H9 (cell line): ENCODE results near the gene LRRC17. TPM values are rescaled to one million over a fixed set of nuclear protein-coding genes. Genes with fewer than 3 reads are reported as not detected.

Source experiments
- DNase-seq: peaks from one replicate; pipeline ENCODE4 v3.0.0-alpha.2; 2017
- H2AFZ ChIP-seq: one replicate; pipeline ENCODE4 v1.6.1; 2013; ENCODE audit warnings: mild to moderate bottlenecking, low read length, control low read depth, moderate library complexity
- H2AK5ac ChIP-seq: 2 replicates; pipeline ENCODE4 v1.6.1; 2013; ENCODE audit warnings: low read length, control low read depth, mixed read lengths; ENCODE audit not compliant: insufficient read length
- H2BK120ac ChIP-seq: one replicate; pipeline ENCODE4 v1.6.1; 2013; ENCODE audit warnings: low read depth, mild to moderate bottlenecking, low read length, control low read depth, inconsistent platforms; ENCODE audit not compliant: poor library complexity, severe bottlenecking
- H2BK12ac ChIP-seq: 2 replicates; pipeline ENCODE4 v1.6.1; 2013; ENCODE audit warnings: low read length, control low read depth, mixed read lengths, low read depth; ENCODE audit not compliant: insufficient read length
- H2BK15ac ChIP-seq: 2 replicates; pipeline ENCODE4 v1.6.1; 2013; ENCODE audit warnings: low read depth, low read length, control low read depth
- H2BK20ac ChIP-seq: one replicate; pipeline ENCODE4 v1.6.1; 2013; ENCODE audit warnings: low read depth, mild to moderate bottlenecking, low read length, control low read depth, inconsistent platforms; ENCODE audit not compliant: poor library complexity, severe bottlenecking
- H2BK5ac ChIP-seq: 2 replicates; pipeline ENCODE4 v1.6.1; 2013; ENCODE audit warnings: low read length, control low read depth, mixed read lengths; ENCODE audit not compliant: insufficient read length
- H3K14ac ChIP-seq: 2 replicates; pipeline ENCODE4 v1.6.1; 2013; ENCODE audit warnings: low read length, control low read depth; ENCODE audit not compliant: insufficient read depth
- H3K18ac ChIP-seq: 2 replicates; pipeline ENCODE4 v1.6.1; 2013; ENCODE audit warnings: low read depth, mild to moderate bottlenecking, mixed read lengths, low read length, control low read depth; ENCODE audit not compliant: insufficient read length
- H3K23ac ChIP-seq: 2 replicates; pipeline ENCODE4 v1.6.1; 2013; ENCODE audit warnings: low read length, control low read depth, mixed read lengths, low read depth; ENCODE audit not compliant: insufficient read length
- H3K23me2 ChIP-seq: 2 replicates; pipeline ENCODE4 v1.6.1; 2013; ENCODE audit warnings: low read depth, mild to moderate bottlenecking, mixed read lengths, low read length, control low read depth; ENCODE audit not compliant: insufficient read length, poor library complexity, severe bottlenecking
- H3K27ac ChIP-seq: 2 replicates; pipeline ENCODE4 v1.5.1; 2013; ENCODE audit warnings: low read length, control low read depth, mixed read lengths, low read depth; ENCODE audit not compliant: insufficient read length
- H3K27me3 ChIP-seq: 2 replicates; pipeline ENCODE4 v1.6.1; 2013; ENCODE audit warnings: low read length, control low read depth, inconsistent platforms; ENCODE audit not compliant: insufficient read depth
- H3K4ac ChIP-seq: 2 replicates; pipeline ENCODE4 v1.6.1; 2013; ENCODE audit warnings: low read depth, mild to moderate bottlenecking, control low read depth, inconsistent platforms, low read length, moderate library complexity
- H3K4me1 ChIP-seq: 2 replicates; pipeline ENCODE4 v1.6.1; 2013; ENCODE audit warnings: low read length, control low read depth, inconsistent platforms; ENCODE audit not compliant: insufficient read depth
- H3K4me2 ChIP-seq: 2 replicates; pipeline ENCODE4 v1.6.1; 2013; ENCODE audit warnings: low read length, control low read depth, mixed read lengths; ENCODE audit not compliant: insufficient read length, insufficient read depth
- H3K56ac ChIP-seq: 2 replicates; pipeline ENCODE4 v1.6.1; 2013; ENCODE audit warnings: low read depth, mild to moderate bottlenecking, mixed read lengths, low read length, control low read depth; ENCODE audit not compliant: insufficient read length
- H3K79me1 ChIP-seq: 2 replicates; pipeline ENCODE4 v1.6.1; 2013; ENCODE audit warnings: low read depth, mild to moderate bottlenecking, moderate library complexity, low read length, control low read depth, inconsistent platforms; ENCODE audit not compliant: insufficient read depth, poor library complexity, severe bottlenecking
- H3K79me2 ChIP-seq: 2 replicates; pipeline ENCODE4 v1.6.1; 2013; ENCODE audit warnings: low read length, control low read depth, inconsistent platforms; ENCODE audit not compliant: insufficient read depth
- H3K9ac ChIP-seq: 2 replicates; pipeline ENCODE4 v1.6.1; 2013; ENCODE audit warnings: low read length, control low read depth, mixed read lengths; ENCODE audit not compliant: insufficient read length; ENCODE audit errors: extremely low read depth
- H3K9me3 ChIP-seq: one replicate; pipeline ENCODE4 v1.6.1; 2013; ENCODE audit warnings: low read depth, low read length, inconsistent platforms; ENCODE audit not compliant: control insufficient read depth
- H3T11ph ChIP-seq: one replicate; pipeline ENCODE4 v1.6.1; 2013; ENCODE audit warnings: mild to moderate bottlenecking, low read length, control low read depth, inconsistent platforms
- H4K20me1 ChIP-seq: one replicate; pipeline ENCODE4 v1.6.1; 2013; ENCODE audit not compliant: control insufficient read depth, insufficient read length, insufficient read depth
- H4K5ac ChIP-seq: 2 replicates; pipeline ENCODE4 v1.6.1; 2013; ENCODE audit warnings: low read depth, mild to moderate bottlenecking, mixed read lengths, low read length, control low read depth; ENCODE audit not compliant: insufficient read length
- H4K8ac ChIP-seq: replicated peaks from 2 replicates; pipeline ENCODE4 v1.6.1; 2013; ENCODE audit warnings: low read length, control low read depth, mixed read lengths, low read depth; ENCODE audit not compliant: insufficient read length
- H4K91ac ChIP-seq: 2 replicates; pipeline ENCODE4 v1.6.1; 2013; ENCODE audit warnings: low read depth, mild to moderate bottlenecking, moderate library complexity, mixed read lengths, low read length, control low read depth; ENCODE audit not compliant: insufficient read length
- H3K27ac Mint-ChIP-seq, 3 experiments: 2 replicates in 2 of 3; 3 replicates in 1 of 3; pipeline ENCODE4 v1.8.0; 2020 to 2021; ENCODE audit warnings: mixed read lengths in 3 of 3, mild to moderate bottlenecking in 1 of 3, moderate library complexity in 1 of 3
- H3K27me3 Mint-ChIP-seq: 2 replicates; pipeline ENCODE4 v1.8.0; 2021; ENCODE audit warnings: low read depth, mild to moderate bottlenecking, moderate library complexity, mixed read lengths
- H3K36me3 Mint-ChIP-seq, 3 experiments: 2 replicates in 2 of 3; 3 replicates in 1 of 3; pipeline ENCODE4 v1.8.0; 2020 to 2021; ENCODE audit warnings: low read depth in 3 of 3, mixed read lengths in 3 of 3; ENCODE audit not compliant: insufficient read depth in 1 of 3
- H3K4me1 Mint-ChIP-seq, 2 experiments: 2 replicates each; pipeline ENCODE4 v1.8.0; 2020; ENCODE audit warnings: mixed read lengths in 2 of 2
- H3K4me3 Mint-ChIP-seq, 2 experiments: 2 replicates in 1 of 2; 3 replicates in 1 of 2; pipeline ENCODE4 v1.8.0; 2020 to 2021; ENCODE audit warnings: mild to moderate bottlenecking in 2 of 2, mixed read lengths in 2 of 2, moderate library complexity in 1 of 2
- H3K9me3 Mint-ChIP-seq, 2 experiments: 2 replicates in 1 of 2; 3 replicates in 1 of 2; pipeline ENCODE4 v1.8.0; 2020; ENCODE audit warnings: mild to moderate bottlenecking in 2 of 2, mixed read lengths in 2 of 2, moderate library complexity in 1 of 2
- WGBS: extraction: QIAGEN DNeasy Blood & Tissue Kit; methylation state at CpG from one replicate; pipeline ENCODE4 v1.1.7; 2013; ENCODE audit warnings: missing lambda C conversion rate, low lambda C conversion rate, mixed read lengths; ENCODE audit not compliant: insufficient read length; ENCODE audit errors: extremely low coverage; 5-methylcytosine and 5-hydroxymethylcytosine counted together
- total RNA-seq: library from RNA; stranded (reverse); gene quantifications from 2 replicates; pipeline ENCODE4 v1.2.1, GENCODE V29; 2021
- TF ChIP-seq, protein P1 (sequence below): fragments of 200-600 bp; sonication (generic); conservative IDR thresholded peaks from 3 replicates; pipeline ENCODE4 v1.8.0; 2021; ENCODE audit warnings: antibody characterized with exemption, mild to moderate bottlenecking

LRRC17 gene
- total RNA-seq, 1 experiment from 2014 or later, result 2.0 TPM

GRCh38 chr7:102916426-102916825 lies 3.6 kb downstream of the LRRC17 start:
- H3K27me3 Mint-ChIP-seq, result no peaks in the 10 kb centered on the region
- Histone ChIP-seq H3K27me3 (no peaks in the 10 kb centered on the region), H3K9ac (no peak overlapping the region), H3K4me1 (peaks cover 3% of the 10 kb centered on the region), H2BK15ac (no peak overlapping the region), H3K79me1 (no peaks in the 10 kb centered on the region), H2BK5ac (no peak overlapping the region), H2BK120ac (no peak overlapping the region), H3K4me2 (no peak overlapping the region), H4K20me1 (no peaks in the 10 kb centered on the region), H2AFZ (no peak overlapping the region), H4K91ac (no peak overlapping the region), H4K5ac (no peak overlapping the region), H3K18ac (no peak overlapping the region), H3K4ac (no peak overlapping the region), H3K9me3 (no peaks in the 10 kb centered on the region), H2AK5ac (no peak overlapping the region), H3K23ac (no peak overlapping the region), H2BK12ac (no peak overlapping the region), H3K27ac (no peak overlapping the region), H3T11ph (no peak overlapping the region), H3K14ac (no peak overlapping the region), H3K56ac (no peak overlapping the region), H3K79me2 (no peaks in the 10 kb centered on the region), H2BK20ac (no peak overlapping the region), H4K8ac (no peak overlapping the region), H3K23me2 (no peaks in the 10 kb centered on the region)
- H3K27ac Mint-ChIP-seq, result no peak overlapping the region
- peaks cover 40 to 51% of the 10 kb centered on the region in 2 experiments for H3K4me1 Mint-ChIP-seq
- H3K9me3 Mint-ChIP-seq, result no peaks in the 10 kb centered on the region
- WGBS, result no CpG with 5 or more reads among the region's 3 CpGs
- H3K36me3 Mint-ChIP-seq, result no peaks in the 10 kb centered on the region
- TF ChIP-seq, protein P1, sequence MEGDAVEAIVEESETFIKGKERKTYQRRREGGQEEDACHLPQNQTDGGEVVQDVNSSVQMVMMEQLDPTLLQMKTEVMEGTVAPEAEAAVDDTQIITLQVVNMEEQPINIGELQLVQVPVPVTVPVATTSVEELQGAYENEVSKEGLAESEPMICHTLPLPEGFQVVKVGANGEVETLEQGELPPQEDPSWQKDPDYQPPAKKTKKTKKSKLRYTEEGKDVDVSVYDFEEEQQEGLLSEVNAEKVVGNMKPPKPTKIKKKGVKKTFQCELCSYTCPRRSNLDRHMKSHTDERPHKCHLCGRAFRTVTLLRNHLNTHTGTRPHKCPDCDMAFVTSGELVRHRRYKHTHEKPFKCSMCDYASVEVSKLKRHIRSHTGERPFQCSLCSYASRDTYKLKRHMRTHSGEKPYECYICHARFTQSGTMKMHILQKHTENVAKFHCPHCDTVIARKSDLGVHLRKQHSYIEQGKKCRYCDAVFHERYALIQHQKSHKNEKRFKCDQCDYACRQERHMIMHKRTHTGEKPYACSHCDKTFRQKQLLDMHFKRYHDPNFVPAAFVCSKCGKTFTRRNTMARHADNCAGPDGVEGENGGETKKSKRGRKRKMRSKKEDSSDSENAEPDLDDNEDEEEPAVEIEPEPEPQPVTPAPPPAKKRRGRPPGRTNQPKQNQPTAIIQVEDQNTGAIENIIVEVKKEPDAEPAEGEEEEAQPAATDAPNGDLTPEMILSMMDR, result no peak
- DNase-seq, result no peak
- H3K4me3 Mint-ChIP-seq, result no peak overlapping the region
